ENCODE results near the gene AIFM3. TPM values are rescaled to one million over a fixed set of nuclear protein-coding genes. Genes with fewer than 3 reads are reported as not detected.

The AIFM3 gene
- total and polyA plus RNA-seq, 7 donors, result 0.66 to 105 (median 1.9) TPM

GRCh38 chr22:20976291-20976877 is 9.3 kb downstream of the AIFM3 start:
- Histone ChIP-seq H3K4me1 (peaks cover 0 to 25% (median 23%) of the 10 kb centered on the region in 4 donors), H3K4me3 (no peak overlapping the region), H3K9me3 (no peaks in the 10 kb centered on the region), H3K27me3 (no peaks in the 10 kb centered on the region), H3K36me3 (no peaks in the 10 kb centered on the region), H3K27ac (no peak overlapping the region)
- no peak for DNase-seq
- WGBS, 2 donors, result 85 to 91% methylated on average over 24 of the region's 24 CpGs
- intact Hi-C loops (cut with DNase I), result loop anchor here (5.0 kb wide), 1 partner anchor 54 kb away; no protein-coding TSS in a partner anchor
- TF ChIP-seq POLR2A (IDR thresholded peaks at IDR 0.05) (no peak), CTCF (IDR thresholded peaks at IDR 0.05) (no peak), EP300 (IDR thresholded peaks at IDR 0.05) (no peak), POLR2AphosphoS5 (IDR thresholded peaks at IDR 0.05) (no peak)

- DNase-seq, result no peak
- Histone ChIP-seq H3K36me3 (no peaks in the 10 kb centered on the region), H3K27ac (no peak overlapping the region), H3K4me1 (peaks cover 0 to 28% (median 26%) of the 10 kb centered on the region in 4 donors), H3K4me3 (no peak overlapping the region), H3K9me3 (no peaks in the 10 kb centered on the region), H3K27me3 (no peaks in the 10 kb centered on the region)
- intact Hi-C loops (cut with DNase I), result loop anchor here (5.0 kb wide), 1 partner anchor 55 kb away; no protein-coding TSS in a partner anchor
- 87 to 89% methylated on average over 11 of the region's 11 CpGs for WGBS, 2 donors
- TF ChIP-seq POLR2AphosphoS5 (IDR thresholded peaks at IDR 0.05) (no peak), EP300 (IDR thresholded peaks at IDR 0.05) (no peak), POLR2A (IDR thresholded peaks at IDR 0.05) (no peak), CTCF (IDR thresholded peaks at IDR 0.05) (no peak)
Observed at GRCh38 chr22:20977019-20977418, 10.0 kb downstream of the AIFM3 start.

- Histone ChIP-seq H3K4me1 (peaks cover 0 to 29% (median 27%) of the 10 kb centered on the region in 4 donors), H3K27ac (no peak overlapping the region), H3K27me3 (no peaks in the 10 kb centered on the region), H3K4me3 (no peak overlapping the region), H3K9me3 (no peaks in the 10 kb centered on the region), H3K36me3 (no peaks in the 10 kb centered on the region)
- TF ChIP-seq CTCF (IDR thresholded peaks at IDR 0.05) (no peak), POLR2A (IDR thresholded peaks at IDR 0.05) (no peak), EP300 (IDR thresholded peaks at IDR 0.05) (no peak), POLR2AphosphoS5 (IDR thresholded peaks at IDR 0.05) (no peak)
- 88 to 91% methylated on average over 17 of the region's 17 CpGs for WGBS, 2 donors
- DNase-seq, result no peak
- intact Hi-C loops (cut with DNase I), result loop anchor here (5.0 kb wide), 1 partner anchor 55 kb away; no protein-coding TSS in a partner anchor
Observed at GRCh38 chr22:20977516-20978170, 10.6 kb downstream of the AIFM3 start.

GRCh38 chr22:20978419-20978818 is 11.4 kb downstream of the AIFM3 start:
- no peaks in the 10 kb centered on the region for H3K27me3 ChIP-seq
- no peak overlapping the region for H3K4me3 ChIP-seq
- DNase-seq, result no peak
- H3K9me3 ChIP-seq, result no peaks in the 10 kb centered on the region
- H3K4me1 ChIP-seq, result peaks cover 0 to 37% (median 35%) of the 10 kb centered on the region in 4 donors
- H3K36me3 ChIP-seq, result peaks cover 0 to 2% (median 0%) of the 10 kb centered on the region in 4 donors
- H3K27ac ChIP-seq, result no peak overlapping the region
- TF ChIP-seq EP300 (IDR thresholded peaks at IDR 0.05) (no peak), POLR2A (IDR thresholded peaks at IDR 0.05) (no peak), CTCF (IDR thresholded peaks at IDR 0.05) (no peak), POLR2AphosphoS5 (IDR thresholded peaks at IDR 0.05) (no peak)
- WGBS, 2 donors, result 93 to 95% methylated on average over 2 of the region's 2 CpGs
- intact Hi-C loops (cut with DNase I), result loop anchor here (5.0 kb wide), 1 partner anchor 56 kb away; no protein-coding TSS in a partner anchor
